SK-N-MC (cell line): ENCODE results near the gene NKPD1.
A peak's percentile ranks its signal among the peaks of the same experiment; 100 is the strongest.

ENCODE experiments used
- DNase-seq: peaks from one replicate; pipeline ENCODE4 v3.0.0-alpha.2; 2011; ENCODE audit warnings: low read depth, low spot score
- H3K27ac ChIP-seq: fragments of 200-600 bp; sonication (generic); 2 replicates; pipeline ENCODE4 v1.5.1; 2016; ENCODE audit warnings: mixed run types
- H3K36me3 ChIP-seq: fragments of 200-600 bp; sonication (generic); 2 replicates; pipeline ENCODE4 v1.6.1; 2017; ENCODE audit warnings: antibody characterized with exemption, low read length, mixed read lengths; ENCODE audit not compliant: insufficient read depth
- H3K4me3 ChIP-seq: fragments of 200-600 bp; sonication (generic); 2 replicates; pipeline ENCODE4 v1.5.1; 2016
- H3K9ac ChIP-seq: fragments of 200-600 bp; sonication (generic); 2 replicates; pipeline ENCODE4 v1.8.0; 2017; ENCODE audit warnings: mixed run types, mixed read lengths; ENCODE audit not compliant: insufficient read length
- H3K9me3 ChIP-seq: fragments of 200-600 bp; sonication (generic); 2 replicates; pipeline ENCODE4 v1.6.1; 2017; ENCODE audit warnings: low read depth, mild to moderate bottlenecking, antibody characterized with exemption, low read length, moderate library complexity, mixed read lengths
- EZH2 ChIP-seq: fragments of 200-600 bp; sonication (generic); IDR thresholded peaks from one replicate; pipeline ENCODE4 v1.6.1; 2017; ENCODE audit warnings: antibody characterized with exemption
- FOXP2 ChIP-seq: optimal IDR thresholded peaks from 2 replicates; pipeline ENCODE3; 2011; ENCODE audit warnings: mild to moderate bottlenecking, moderate library complexity; ENCODE audit not compliant: insufficient read depth; ENCODE audit errors: extremely low read length, control extremely low read depth
- POLR2AphosphoS5 ChIP-seq: IDR thresholded peaks from 2 replicates; pipeline ENCODE4 v1.6.1; 2012; ENCODE audit warnings: mild to moderate bottlenecking, low read depth, low read length, borderline replicate concordance

Gene NKPD1

GRCh38 chr19:45177817-45178261 lies 17.1 kb upstream of the NKPD1 start, which contains the start of gene TRAPPC6A:
Gene TRAPPC6A (minus strand): TSS chr19:45178237. CDS start chr19:45178218, 19 bp downstream.
- TF ChIP-seq POLR2AphosphoS5 (peak; percentile 62), EZH2 (no peak)
- Histone ChIP-seq H3K36me3 (no peaks in the 10 kb centered on the region), H3K9me3 (no peaks in the 10 kb centered on the region), H3K4me3 (peak within 1 kb of the TSS; percentile 87), H3K9ac (peak within 1 kb of the TSS; percentile 75), H3K27ac (peak within 1 kb of the TSS; percentile 19; the same call in 1 of the 2 replicates)
- DNase-seq: no peak

- no peak overlapping the region for H3K9ac ChIP-seq
- H3K9me3 ChIP-seq: no peaks in the 10 kb centered on the region
- TF ChIP-seq FOXP2 (no peak), EZH2 (no peak), POLR2AphosphoS5 (no peak)
- no peaks in the 10 kb centered on the region for H3K36me3 ChIP-seq
- no peak overlapping the region for H3K27ac ChIP-seq
- DNase-seq: no peak
- H3K4me3 ChIP-seq: no peak overlapping the region
These were observed 14.9 kb upstream of the NKPD1 start for GRCh38 chr19:45175515-45176345.

GRCh38 chr19:45173816-45174215 lies 13.0 kb upstream of the NKPD1 start:
- no peak overlapping the region for H3K9ac ChIP-seq
- no peaks in the 10 kb centered on the region for H3K9me3 ChIP-seq
- H3K36me3 ChIP-seq: no peaks in the 10 kb centered on the region
- no peak overlapping the region for H3K27ac ChIP-seq
- no peak for DNase-seq
- TF ChIP-seq POLR2AphosphoS5: no peak
- no peak for TF ChIP-seq EZH2
- no peak overlapping the region for H3K4me3 ChIP-seq

- TF ChIP-seq POLR2AphosphoS5 (no peak), FOXP2 (no peak), EZH2 (no peak)
- H3K27ac ChIP-seq: no peak overlapping the region
- no peaks in the 10 kb centered on the region for H3K9me3 ChIP-seq
- H3K9ac ChIP-seq: no peak overlapping the region
- DNase-seq: no peak
- H3K36me3 ChIP-seq: no peaks in the 10 kb centered on the region
- no peak overlapping the region for H3K4me3 ChIP-seq
These were observed 11.9 kb upstream of the NKPD1 start for GRCh38 chr19:45172611-45173208.

- no peak for DNase-seq
- Histone ChIP-seq H3K27ac (no peak overlapping the region), H3K36me3 (no peaks in the 10 kb centered on the region), H3K9me3 (no peaks in the 10 kb centered on the region), H3K9ac (no peak overlapping the region), H3K4me3 (no peak overlapping the region)
- TF ChIP-seq EZH2 (no peak), FOXP2 (no peak), POLR2AphosphoS5 (no peak)
These were observed 11.4 kb upstream of the NKPD1 start for GRCh38 chr19:45172173-45172572.

GRCh38 chr19:45171211-45171623 lies 10.4 kb upstream of the NKPD1 start:
- Histone ChIP-seq H3K4me3 (no peak overlapping the region), H3K27ac (no peak overlapping the region), H3K36me3 (no peaks in the 10 kb centered on the region), H3K9ac (no peak overlapping the region), H3K9me3 (no peaks in the 10 kb centered on the region)
- TF ChIP-seq EZH2: no peak
- no peak for TF ChIP-seq POLR2AphosphoS5
- no peak for TF ChIP-seq FOXP2
- no peak for DNase-seq

- no peaks in the 10 kb centered on the region for H3K36me3 ChIP-seq
- H3K27ac ChIP-seq: no peak overlapping the region
- no peak for DNase-seq
- no peaks in the 10 kb centered on the region for H3K9me3 ChIP-seq
- H3K4me3 ChIP-seq: no peak overlapping the region
- no peak for TF ChIP-seq POLR2AphosphoS5
- TF ChIP-seq EZH2: no peak
- no peak for TF ChIP-seq FOXP2
- H3K9ac ChIP-seq: no peak overlapping the region
These were observed 9.6 kb upstream of the NKPD1 start for GRCh38 chr19:45170146-45171106.

GRCh38 chr19:45169602-45170001 lies 8.8 kb upstream of the NKPD1 start:
- Histone ChIP-seq H3K27ac (no peak overlapping the region), H3K4me3 (no peak overlapping the region), H3K9ac (no peak overlapping the region), H3K9me3 (no peaks in the 10 kb centered on the region), H3K36me3 (no peaks in the 10 kb centered on the region)
- DNase-seq: no peak
- no peak for TF ChIP-seq EZH2
- TF ChIP-seq POLR2AphosphoS5: no peak
- no peak for TF ChIP-seq FOXP2
